ENCODE results near the gene GOLGA7B.

DNA sequence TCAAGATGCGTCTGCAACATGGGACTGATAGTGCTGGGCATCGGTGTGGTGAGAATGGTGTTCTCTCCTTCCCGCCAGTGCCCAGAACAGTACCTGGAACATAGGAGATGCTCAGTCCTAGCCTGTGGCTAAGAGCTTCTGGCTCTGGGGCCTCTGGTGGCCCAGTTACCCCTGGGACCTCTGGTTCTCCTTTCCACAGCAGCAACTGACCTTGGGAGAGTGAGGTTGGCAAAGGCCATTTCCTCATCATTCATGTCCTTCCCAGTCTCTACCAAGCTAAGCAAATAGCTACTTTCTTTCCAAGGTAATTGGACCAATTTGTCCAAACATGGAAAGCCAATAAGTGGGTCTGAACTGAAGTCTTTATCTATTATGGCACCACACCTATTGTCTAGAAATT is 11.6 kb upstream of the GOLGA7B start:
- TF ChIP-seq CTCF (IDR thresholded peaks at IDR 0.05) (no peak), POLR2A (IDR thresholded peaks at IDR 0.05) (no peak)

Data from vagina (tissue), 2 donors.